Fibroblast of skin of abdomen (primary cell): ENCODE results near the gene UBAC2.
A peak's percentile ranks its signal among the peaks of the same experiment; 100 is the strongest.

ENCODE experiments used
- DNase-seq: peaks from one replicate; pipeline ENCODE4 v3.0.0-alpha.2; 2013

The UBAC2 gene

GRCh38 chr13:99271249-99271648 lies 70.6 kb downstream of the UBAC2 start:
- no peak for DNase-seq

GRCh38 chr13:99272481-99272880 lies 71.8 kb downstream of the UBAC2 start:
- no peak for DNase-seq

- no peak for DNase-seq
Measured at GRCh38 chr13:99273128-99273527, 72.5 kb downstream of the UBAC2 start.

GRCh38 chr13:99275093-99275469 lies 74.4 kb downstream of the UBAC2 start:
- DNase-seq, result peak; percentile 79

- DNase-seq, result no peak
Measured at GRCh38 chr13:99276706-99277105, 76.1 kb downstream of the UBAC2 start.

- DNase-seq, result no peak
Measured at GRCh38 chr13:99277629-99278028, 77.0 kb downstream of the UBAC2 start.

GRCh38 chr13:99278200-99278599 lies 77.5 kb downstream of the UBAC2 start:
- DNase-seq, result no peak

GRCh38 chr13:99278843-99279242 lies 78.2 kb downstream of the UBAC2 start:
- DNase-seq, result no peak

GRCh38 chr13:99279637-99280036 lies 79.0 kb downstream of the UBAC2 start:
- no peak for DNase-seq

GRCh38 chr13:99280166-99280565 lies 79.5 kb downstream of the UBAC2 start:
- peak; percentile 79 for DNase-seq

- DNase-seq, result no peak
Measured at GRCh38 chr13:99281811-99282263, 81.2 kb downstream of the UBAC2 start.

GRCh38 chr13:99282264-99283231 lies 81.9 kb downstream of the UBAC2 start:
- peak; percentile 33 for DNase-seq

GRCh38 chr13:99285432-99286182 lies 85.0 kb downstream of the UBAC2 start:
- no peak for DNase-seq

- no peak for DNase-seq
Measured at GRCh38 chr13:99287551-99287950, 86.9 kb downstream of the UBAC2 start.

GRCh38 chr13:99288089-99288488 lies 87.4 kb downstream of the UBAC2 start:
- DNase-seq, result no peak

- DNase-seq, result no peak
Measured at GRCh38 chr13:99289271-99289670, 88.6 kb downstream of the UBAC2 start.

- DNase-seq, result no peak
Measured at GRCh38 chr13:99289674-99290337, 89.2 kb downstream of the UBAC2 start.

- DNase-seq, result no peak
Measured at GRCh38 chr13:99290894-99291293, 90.2 kb downstream of the UBAC2 start.

- no peak for DNase-seq
Measured at GRCh38 chr13:99293178-99293577, 92.5 kb downstream of the UBAC2 start.

- DNase-seq, result no peak
Measured at GRCh38 chr13:99294198-99294597, 93.5 kb downstream of the UBAC2 start.

GRCh38 chr13:99294958-99295357 lies 94.3 kb downstream of the UBAC2 start:
- DNase-seq, result no peak

GRCh38 chr13:99295488-99296252 lies 95.0 kb downstream of the UBAC2 start:
- DNase-seq, result no peak
